H1 (cell line): ENCODE results near the gene FAM227B. TPM values are rescaled to one million over a fixed set of nuclear protein-coding genes. Genes with fewer than 3 reads are reported as not detected.

ENCODE experiments used
- CTCF ChIA-PET: fragments of 300-600 bp; sonication (Branson Sonifier 250); formaldehyde crosslinking; loops from one replicate; lab custom pipeline; 2021; ENCODE audit not compliant: partially characterized antibody; lab: Charles Lee
- POLR2A ChIA-PET: fragments of 300-600 bp; sonication (Branson Sonifier 250); formaldehyde crosslinking; loops from one replicate; lab custom pipeline; 2021; ENCODE audit warnings: inconsistent platforms; ENCODE audit not compliant: partially characterized antibody; lab: Charles Lee
- DNase-seq, 2 experiments: peaks; one replicate each; pipeline versions ENCODE4 v3.0.0 to v3.0.0-alpha.2; 2010 to 2022; ENCODE audit warnings: low spot score in 2 of 2, low read depth in 1 of 2, mixed read lengths in 1 of 2
- FAIRE-seq: peaks from 2 replicates; lab custom pipeline; 2011; peaks lifted over from hg19 to GRCh38; lab: Jason Lieb, UNC
- H2AFZ ChIP-seq: 2 replicates; pipeline ENCODE4 v1.8.1; 2012; ENCODE audit warnings: low read length, inconsistent platforms
- H2AK5ac ChIP-seq: 2 replicates; pipeline ENCODE4 v1.6.1; 2013; ENCODE audit warnings: low read depth, low read length
- H2BK120ac ChIP-seq: replicated peaks from 2 replicates; pipeline ENCODE3; 2013; ENCODE audit warnings: low read depth, low read length, inconsistent platforms
- H2BK12ac ChIP-seq: 2 replicates; pipeline ENCODE4 v1.6.1; 2013; ENCODE audit warnings: low read depth, low read length
- H2BK15ac ChIP-seq: 2 replicates; pipeline ENCODE4 v1.6.1; 2013; ENCODE audit warnings: low read length
- H2BK20ac ChIP-seq: 2 replicates; pipeline ENCODE4 v1.6.1; 2013; ENCODE audit warnings: low read length
- H2BK5ac ChIP-seq: 2 replicates; pipeline ENCODE4 v1.6.1; 2013; ENCODE audit warnings: low read depth, low read length
- H3K14ac ChIP-seq: 2 replicates; pipeline ENCODE4 v1.6.1; 2013; ENCODE audit warnings: inconsistent platforms; ENCODE audit not compliant: insufficient read length
- H3K18ac ChIP-seq: 2 replicates; pipeline ENCODE4 v1.6.1; 2013; ENCODE audit warnings: low read length; ENCODE audit errors: extremely low read depth
- H3K23ac ChIP-seq: 2 replicates; pipeline ENCODE4 v1.6.1; 2013; ENCODE audit warnings: inconsistent platforms; ENCODE audit not compliant: insufficient read length
- H3K23me2 ChIP-seq: 2 replicates; pipeline ENCODE4 v1.6.1; 2013; ENCODE audit warnings: low read depth, low read length
- H3K27ac ChIP-seq: 2 replicates; pipeline ENCODE4 v1.6.1; 2011; ENCODE audit warnings: low read depth, low read length, inconsistent platforms
- H3K27me3 ChIP-seq, 4 experiments: replicated peaks in 1 of 4; 1 replicate in 1 of 4; 2 replicates in 3 of 4; pipeline versions ENCODE4 v1.6.1 to v1.8.1; 2011 to 2013; ENCODE audit warnings: low read length in 3 of 4, mild to moderate bottlenecking in 3 of 4, inconsistent platforms in 2 of 4, mixed read lengths in 2 of 4, moderate library complexity in 1 of 4; ENCODE audit not compliant: control insufficient read depth in 3 of 4, insufficient read depth in 3 of 4; ENCODE audit errors: extremely low read depth in 1 of 4
- H3K36me3 ChIP-seq, 4 experiments: 2 replicates each; pipeline versions ENCODE4 v1.6.1 to v1.8.1; 2011 to 2013; ENCODE audit warnings: mild to moderate bottlenecking in 4 of 4, low read length in 3 of 4, moderate library complexity in 2 of 4, control low read depth in 1 of 4, inconsistent platforms in 1 of 4; ENCODE audit not compliant: insufficient read depth in 4 of 4, control insufficient read depth in 2 of 4
- H3K4ac ChIP-seq: replicated peaks from 2 replicates; pipeline ENCODE3; 2013; ENCODE audit warnings: low read length, low read depth, mixed read lengths, inconsistent platforms; ENCODE audit not compliant: insufficient read length
- H3K4me1 ChIP-seq, 4 experiments: replicated peaks in 1 of 4; 1 replicate in 1 of 4; 2 replicates in 3 of 4; pipeline versions ENCODE4 v1.6.1 to v1.8.1; 2011 to 2013; ENCODE audit warnings: low read length in 3 of 4, inconsistent platforms in 2 of 4, mixed read lengths in 1 of 4; ENCODE audit not compliant: insufficient read depth in 4 of 4, control insufficient read depth in 3 of 4
- H3K4me2 ChIP-seq, 2 experiments: 2 replicates each; pipeline versions ENCODE4 v1.6.1 to v1.8.1; 2011 to 2013; ENCODE audit warnings: low read depth in 2 of 2, low read length in 2 of 2, control low read depth in 1 of 2, inconsistent platforms in 1 of 2, mild to moderate bottlenecking in 1 of 2; ENCODE audit not compliant: insufficient read depth in 1 of 2
- H3K4me3 ChIP-seq, 4 experiments: fragments of 200-600, 300-600 bp in 1 of 4; sonication (generic), shearing (Covaris generic), sonication (Bioruptor Twin) in 1 of 4; 2 replicates each; pipeline versions ENCODE4 v1.5.1 to v1.8.1; 2011 to 2016; ENCODE audit warnings: low read length in 4 of 4, low read depth in 3 of 4, control low read depth in 2 of 4, inconsistent platforms in 2 of 4, mild to moderate bottlenecking in 2 of 4, mixed read lengths in 1 of 4, moderate library complexity in 1 of 4; ENCODE audit not compliant: insufficient read depth in 2 of 4; ENCODE audit errors: extremely low read depth in 1 of 4
- H3K56ac ChIP-seq: replicated peaks from 2 replicates; pipeline ENCODE3; 2013; ENCODE audit warnings: low read depth, mild to moderate bottlenecking, mixed read lengths, low read length, inconsistent platforms; ENCODE audit not compliant: insufficient read length
- H3K79me1 ChIP-seq: 2 replicates; pipeline ENCODE4 v1.6.1; 2013; ENCODE audit warnings: low read depth, low read length, control low read depth
- H3K79me2 ChIP-seq, 2 experiments: 2 replicates each; pipeline versions ENCODE4 v1.6.1 to v1.8.1; 2012 to 2013; ENCODE audit warnings: low read length in 2 of 2, mild to moderate bottlenecking in 2 of 2, inconsistent platforms in 1 of 2; ENCODE audit not compliant: insufficient read depth in 2 of 2, control insufficient read depth in 1 of 2
- H3K9ac ChIP-seq, 4 experiments: replicated peaks in 1 of 4; 1 replicate in 1 of 4; 2 replicates in 3 of 4; pipeline versions ENCODE4 v1.6.1 to v1.8.1; 2011 to 2013; ENCODE audit warnings: low read depth in 3 of 4, low read length in 3 of 4, control low read depth in 2 of 4, mild to moderate bottlenecking in 2 of 4, moderate library complexity in 2 of 4, inconsistent platforms in 1 of 4; ENCODE audit errors: extremely low read depth in 1 of 4
- H3K9me3 ChIP-seq, 2 experiments: 2 replicates each; pipeline versions ENCODE4 v1.6.1 to v1.8.1; 2012 to 2013; ENCODE audit warnings: mild to moderate bottlenecking in 2 of 2, moderate library complexity in 2 of 2, control low read depth in 1 of 2, inconsistent platforms in 1 of 2, low read depth in 1 of 2, low read length in 1 of 2, mixed read lengths in 1 of 2; ENCODE audit not compliant: insufficient read depth in 2 of 2
- H4K20me1 ChIP-seq, 2 experiments: replicated peaks in 1 of 2; 2 replicates each; pipeline versions ENCODE3 to v1.8.1; 2011 to 2013; ENCODE audit warnings: inconsistent platforms in 2 of 2, low read length in 2 of 2, mild to moderate bottlenecking in 1 of 2; ENCODE audit not compliant: insufficient read depth in 2 of 2, control insufficient read depth in 1 of 2
- H4K5ac ChIP-seq: 2 replicates; pipeline ENCODE4 v1.6.1; 2013; ENCODE audit warnings: low read length, low read depth, mixed read lengths, inconsistent platforms; ENCODE audit not compliant: insufficient read length
- H4K8ac ChIP-seq: 2 replicates; pipeline ENCODE4 v1.8.0; 2013; ENCODE audit warnings: mild to moderate bottlenecking, moderate library complexity, low read length, inconsistent platforms; ENCODE audit not compliant: insufficient read depth; ENCODE audit errors: extremely low read depth
- H4K91ac ChIP-seq: replicated peaks from 2 replicates; pipeline ENCODE3; 2013; ENCODE audit warnings: low read length, mixed read lengths, inconsistent platforms; ENCODE audit not compliant: insufficient read length
- CHD1 ChIP-seq: IDR thresholded peaks from 2 replicates; pipeline ENCODE4 v1.6.1; 2012; ENCODE audit warnings: low read depth, low read length, improper control_type of control experiment
- POLR2AphosphoS5 ChIP-seq: IDR thresholded peaks from 2 replicates; pipeline ENCODE4 v1.6.1; 2011; ENCODE audit warnings: low read depth, low read length
- WGBS, 2 experiments: shearing (Covaris generic) in 1 of 2; methylation state at CpG; one replicate each; pipeline versions ENCODE4 v1.1.6 to v1.1.7; 2013 to 2015; ENCODE audit warnings: low lambda C conversion rate in 2 of 2, mixed read lengths in 2 of 2, inconsistent platforms in 1 of 2, low coverage in 1 of 2, missing lambda C conversion rate in 1 of 2; ENCODE audit not compliant: insufficient replicate concordance in 2 of 2, insufficient coverage in 1 of 2, insufficient read length in 1 of 2; ENCODE audit errors: extremely low coverage in 1 of 2, missing lambda C conversion rate in 1 of 2; 5-methylcytosine and 5-hydroxymethylcytosine counted together
- polyA plus RNA-seq, 7 experiments: library from polyadenylated mRNA; depleted of rRNA in 3 of 7; stranded (reverse) in 5 of 7; unstranded in 2 of 7; fragments of >200 nt in 5 of 7; fragments of 200-250 nt in 2 of 7; gene quantifications; 1 replicate in 5 of 7; 2 replicates in 1 of 7; 4 replicates in 1 of 7; pipeline versions ENCODE4 v1.2.1 to v1.2.3, GENCODE V29; 2011 to 2013; ENCODE audit warnings: missing spikeins in 2 of 7, mixed read lengths in 2 of 7
- total RNA-seq: library from RNA; stranded (reverse); fragmentation: NEBNext Ultra II Directional; extraction: Animal tissue kit (Norgen Biotek cat#: 25700); gene quantifications from 2 replicates; pipeline ENCODE4 v1.2.1, GENCODE V29; 2021

FAM227B gene
- total and polyA plus RNA-seq, 2 of the 8 experiments (the other 6 are each of a cell fraction or from before 2014, with no cell fraction given): 4.0 to 6.5 TPM

DNA sequence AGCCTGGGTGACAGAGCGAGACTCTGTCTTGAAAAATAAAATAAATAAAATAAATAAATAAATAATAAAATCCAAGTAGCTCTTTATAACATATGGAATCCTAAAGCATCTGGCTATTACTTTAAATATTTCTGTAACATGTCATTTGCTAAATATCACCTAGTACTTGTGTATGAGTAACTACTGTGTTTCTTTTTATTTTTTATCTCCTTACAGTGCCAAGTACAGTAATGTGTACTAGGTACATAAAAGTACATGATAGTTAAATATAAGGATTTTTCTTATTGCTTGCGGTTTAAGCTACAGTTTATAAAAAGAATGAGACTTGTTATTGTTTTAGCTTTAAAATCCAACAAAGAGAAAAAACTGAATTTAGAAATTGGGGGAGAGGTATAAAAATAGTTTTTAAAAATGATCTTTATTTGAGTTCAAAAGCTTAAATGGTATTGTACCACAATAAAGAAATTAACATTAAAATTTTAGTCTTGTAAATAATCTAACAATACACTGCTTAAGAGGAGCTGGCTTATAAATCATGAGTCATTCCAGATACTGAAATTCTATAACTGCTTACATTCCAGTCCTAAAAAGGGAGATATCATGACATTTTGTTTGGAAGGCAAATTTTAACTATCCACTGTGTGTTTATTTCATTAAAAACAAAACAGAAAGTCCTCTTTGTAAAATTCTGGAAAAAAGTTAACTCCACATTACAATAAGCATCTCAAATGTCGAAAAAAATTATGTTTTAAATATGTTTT, 124.4 kb downstream of the FAM227B start:
- Histone ChIP-seq H3K4ac (no peak overlapping the region), H3K9ac (no peak overlapping the region), H2AFZ (no peak overlapping the region), H3K18ac (no peak overlapping the region), H3K56ac (no peak overlapping the region), H3K23ac (no peak overlapping the region), H3K27me3 (no peaks in the 10 kb centered on the region), H4K91ac (no peak overlapping the region)
- 91% methylated on average over 3 of the region's 3 CpGs; no CpG with 5 or more reads in 1 of the 2 experiments for WGBS, 2 experiments
- POLR2A ChIA-PET: interaction anchor here (0.6 kb wide), 1 partner anchor 433 kb away, joined by 3 read pairs; no protein-coding TSS in a partner anchor
- TF ChIP-seq POLR2AphosphoS5 (no peak), CHD1 (no peak)
- TF ChIP-seq, all 59 proteins: peak for 0
- Histone ChIP-seq H3K4me2 (no peak overlapping the region), H2AK5ac (no peak overlapping the region), H3K36me3 (no peaks in the 10 kb centered on the region), H3K9me3 (peaks cover 5 to 7% of the 10 kb centered on the region in 2 experiments; a peak in 3 of 4 replicates), H3K23me2 (no peaks in the 10 kb centered on the region), H3K27ac (no peak overlapping the region), H2BK120ac (no peak overlapping the region), H3K4me3 (no peak overlapping the region), H2BK15ac (no peak overlapping the region), H2BK12ac (no peak overlapping the region), H2BK20ac (no peak overlapping the region), H4K8ac (no peak overlapping the region), H4K20me1 (no peaks in the 10 kb centered on the region), H2BK5ac (no peak overlapping the region), H3K4me1 (no peaks in the 10 kb centered on the region), H4K5ac (no peak overlapping the region), H3K79me1 (no peaks in the 10 kb centered on the region), H3K14ac (no peak overlapping the region), H3K79me2 (no peaks in the 10 kb centered on the region)
- CTCF ChIA-PET: interaction anchor here (0.6 to 3.3 kb wide), 3 partner anchors 20 to 75 kb away, joined by 3 to 14 read pairs (median 3); no protein-coding TSS in a partner anchor
- DNase-seq: no peak
- FAIRE-seq: no peak
